ENCODE measurements around the gene CPPED1.

The CPPED1 gene

GRCh38 chr16:12780467-12780866 lies 23.2 kb downstream of the CPPED1 start:
- H3K4me2 ChIP-seq (ENCODE audit: low read length) = no peak overlapping the region
- H3K14ac ChIP-seq (ENCODE audit: low read length) = no peak overlapping the region
- H3K27me3 ChIP-seq (ENCODE audit: insufficient read depth, low read length) = no peaks in the 10 kb centered on the region
- DNase-seq = no peak
- H3K4me3 ChIP-seq (ENCODE audit: low read depth, low read length) = no peak overlapping the region
- no peak overlapping the region for H3K18ac ChIP-seq (ENCODE audit: low read length)
- no peaks in the 10 kb centered on the region for H3K79me2 ChIP-seq (ENCODE audit: control insufficient read depth, insufficient read depth, low read length, poor library complexity)
- no CpG with 5 or more reads among the region's 2 CpGs for WGBS (ENCODE audit: extremely low coverage, insufficient coverage, insufficient read length)
- no peak overlapping the region for H2BK5ac ChIP-seq (ENCODE audit: low read depth, low read length, poor library complexity)
- H4K8ac ChIP-seq (ENCODE audit: low read depth, low read length) = no peak overlapping the region
- H2BK12ac ChIP-seq (ENCODE audit: low read length) = no peak overlapping the region
- H3K4me1 ChIP-seq (ENCODE audit: control insufficient read depth in 1 of 2, insufficient read depth in 2 of 2, low read length in 2 of 2) = no peaks in the 10 kb centered on the region
- peaks cover 0 to 6% of the 10 kb centered on the region in 2 experiments for H3K36me3 ChIP-seq (ENCODE audit: control insufficient read depth in 1 of 2, insufficient read depth in 2 of 2, low read length in 2 of 2)
- no peaks in the 10 kb centered on the region for H3K9me3 ChIP-seq (ENCODE audit: insufficient read depth, low read depth, low read length)
- no peak overlapping the region for H3K4ac ChIP-seq (ENCODE audit: low read depth, low read length)
- H3K27ac ChIP-seq (ENCODE audit: low read depth, low read length) = no peak overlapping the region
- no peaks in the 10 kb centered on the region for H3K79me1 ChIP-seq (ENCODE audit: low read length)
- H4K12ac ChIP-seq (ENCODE audit: low read depth, low read length) = no peak overlapping the region
- no peak overlapping the region for H2AK5ac ChIP-seq (ENCODE audit: low read length)
- H3K9ac ChIP-seq (ENCODE audit: low read length) = no peak overlapping the region
- no peak overlapping the region for H2AFZ ChIP-seq (ENCODE audit: insufficient read depth, low read length, poor library complexity)
- no peak overlapping the region for H4K91ac ChIP-seq (ENCODE audit: low read depth, low read length)
- H3K23ac ChIP-seq (ENCODE audit: low read length) = no peak overlapping the region
- no peak overlapping the region for H2BK120ac ChIP-seq (ENCODE audit: insufficient read depth, low read length, poor library complexity)

GRCh38 chr16:12778726-12779125 lies 25.0 kb downstream of the CPPED1 start:
- Histone ChIP-seq H4K8ac (ENCODE audit: low read depth, low read length) (no peak overlapping the region), H3K23ac (ENCODE audit: low read length) (no peak overlapping the region), H3K18ac (ENCODE audit: low read length) (no peak overlapping the region), H4K12ac (ENCODE audit: low read depth, low read length) (no peak overlapping the region), H4K91ac (ENCODE audit: low read depth, low read length) (no peak overlapping the region), H3K14ac (ENCODE audit: low read length) (no peak overlapping the region), H2AFZ (ENCODE audit: insufficient read depth, low read length, poor library complexity) (no peak overlapping the region), H3K9me3 (ENCODE audit: insufficient read depth, low read depth, low read length) (no peaks in the 10 kb centered on the region), H3K4me3 (ENCODE audit: low read depth, low read length) (no peak overlapping the region), H3K27me3 (ENCODE audit: insufficient read depth, low read length) (no peaks in the 10 kb centered on the region), H3K27ac (ENCODE audit: low read depth, low read length) (no peak overlapping the region), H3K9ac (ENCODE audit: low read length) (no peak overlapping the region), H2BK5ac (ENCODE audit: low read depth, low read length, poor library complexity) (no peak overlapping the region), H3K79me1 (ENCODE audit: low read length) (no peaks in the 10 kb centered on the region), H2BK120ac (ENCODE audit: insufficient read depth, low read length, poor library complexity) (no peak overlapping the region), H3K4ac (ENCODE audit: low read depth, low read length) (no peak overlapping the region), H2AK5ac (ENCODE audit: low read length) (no peak overlapping the region), H3K4me2 (ENCODE audit: low read length) (no peak overlapping the region), H3K4me1 (ENCODE audit: control insufficient read depth in 1 of 2, insufficient read depth in 2 of 2, low read length in 2 of 2) (no peaks in the 10 kb centered on the region), H3K79me2 (ENCODE audit: control insufficient read depth, insufficient read depth, low read length, poor library complexity) (no peaks in the 10 kb centered on the region), H2BK12ac (ENCODE audit: low read length) (no peak overlapping the region), H3K36me3 (ENCODE audit: control insufficient read depth in 1 of 2, insufficient read depth in 2 of 2, low read length in 2 of 2) (peaks cover 2 to 6% of the 10 kb centered on the region in 2 experiments)
- DNase-seq = no peak
- no CpG with 5 or more reads among the region's 2 CpGs for WGBS (ENCODE audit: extremely low coverage, insufficient coverage, insufficient read length)

DNA sequence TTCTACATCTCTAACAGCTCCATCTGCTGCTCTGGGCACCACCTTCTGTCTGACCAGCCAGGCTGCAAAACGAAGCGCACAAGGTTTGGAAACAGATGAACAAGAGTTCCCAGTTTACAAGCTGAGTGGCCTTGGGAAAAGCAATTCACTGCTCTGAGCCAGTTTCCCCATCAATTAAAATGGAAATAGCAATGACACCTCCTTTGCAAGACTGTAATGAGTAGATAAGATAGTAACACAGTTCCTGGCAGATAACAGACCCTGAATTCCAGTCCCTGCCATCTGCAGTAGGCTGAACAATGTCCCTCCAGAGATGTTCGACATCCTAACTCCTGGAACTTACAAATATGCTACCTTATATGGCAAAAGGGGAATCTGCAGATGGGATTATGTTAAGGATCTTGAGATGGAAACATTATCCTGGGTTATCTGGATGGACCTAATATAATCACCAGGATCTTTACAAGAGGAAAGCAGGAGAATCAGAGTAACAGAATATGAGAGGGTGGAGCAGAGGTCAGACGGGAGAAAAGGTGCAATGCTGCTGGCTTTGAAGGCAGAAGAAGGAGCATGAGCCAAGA lies 27.9 kb downstream of the CPPED1 start:
- no peak overlapping the region for H2BK120ac ChIP-seq (ENCODE audit: insufficient read depth, low read length, poor library complexity)
- no peak overlapping the region for H4K91ac ChIP-seq (ENCODE audit: low read depth, low read length)
- no peak overlapping the region for H3K27ac ChIP-seq (ENCODE audit: low read depth, low read length)
- peaks cover 2 to 6% of the 10 kb centered on the region in 2 experiments for H3K36me3 ChIP-seq (ENCODE audit: control insufficient read depth in 1 of 2, insufficient read depth in 2 of 2, low read length in 2 of 2)
- no peak overlapping the region for H3K4ac ChIP-seq (ENCODE audit: low read depth, low read length)
- H3K9ac ChIP-seq (ENCODE audit: low read length) = no peak overlapping the region
- H2AK5ac ChIP-seq (ENCODE audit: low read length) = no peak overlapping the region
- no peak overlapping the region for H2AFZ ChIP-seq (ENCODE audit: insufficient read depth, low read length, poor library complexity)
- no peak overlapping the region for H3K18ac ChIP-seq (ENCODE audit: low read length)
- no peak overlapping the region for H2BK5ac ChIP-seq (ENCODE audit: low read depth, low read length, poor library complexity)
- no peak overlapping the region for H4K12ac ChIP-seq (ENCODE audit: low read depth, low read length)
- no peak overlapping the region for H3K4me3 ChIP-seq (ENCODE audit: low read depth, low read length)
- no CpG with 5 or more reads among the region's 4 CpGs for WGBS (ENCODE audit: extremely low coverage, insufficient coverage, insufficient read length)
- H3K9me3 ChIP-seq (ENCODE audit: insufficient read depth, low read depth, low read length) = no peaks in the 10 kb centered on the region
- no peaks in the 10 kb centered on the region for H3K79me1 ChIP-seq (ENCODE audit: low read length)
- H3K4me2 ChIP-seq (ENCODE audit: low read length) = no peak overlapping the region
- no peak overlapping the region for H4K8ac ChIP-seq (ENCODE audit: low read depth, low read length)
- H3K23ac ChIP-seq (ENCODE audit: low read length) = no peak overlapping the region
- H3K14ac ChIP-seq (ENCODE audit: low read length) = no peak overlapping the region
- H3K4me1 ChIP-seq (ENCODE audit: control insufficient read depth in 1 of 2, insufficient read depth in 2 of 2, low read length in 2 of 2) = no peaks in the 10 kb centered on the region
- no peaks in the 10 kb centered on the region for H3K27me3 ChIP-seq (ENCODE audit: insufficient read depth, low read length)
- H2BK12ac ChIP-seq (ENCODE audit: low read length) = no peak overlapping the region
- H3K79me2 ChIP-seq (ENCODE audit: control insufficient read depth, insufficient read depth, low read length, poor library complexity) = no peaks in the 10 kb centered on the region
- DNase-seq = no peak

- H3K27me3 ChIP-seq (ENCODE audit: insufficient read depth, low read length) = no peaks in the 10 kb centered on the region
- no peak overlapping the region for H3K9ac ChIP-seq (ENCODE audit: low read length)
- H3K4me3 ChIP-seq (ENCODE audit: low read depth, low read length) = no peak overlapping the region
- no peak overlapping the region for H2BK5ac ChIP-seq (ENCODE audit: low read depth, low read length, poor library complexity)
- H2BK120ac ChIP-seq (ENCODE audit: insufficient read depth, low read length, poor library complexity) = no peak overlapping the region
- no peak overlapping the region for H3K27ac ChIP-seq (ENCODE audit: low read depth, low read length)
- no peak overlapping the region for H4K12ac ChIP-seq (ENCODE audit: low read depth, low read length)
- no peak overlapping the region for H2AFZ ChIP-seq (ENCODE audit: insufficient read depth, low read length, poor library complexity)
- no peaks in the 10 kb centered on the region for H3K9me3 ChIP-seq (ENCODE audit: insufficient read depth, low read depth, low read length)
- H4K8ac ChIP-seq (ENCODE audit: low read depth, low read length) = no peak overlapping the region
- no peak overlapping the region for H3K4ac ChIP-seq (ENCODE audit: low read depth, low read length)
- no CpG with 5 or more reads among the region's 8 CpGs for WGBS (ENCODE audit: extremely low coverage, insufficient coverage, insufficient read length)
- H3K14ac ChIP-seq (ENCODE audit: low read length) = no peak overlapping the region
- H3K18ac ChIP-seq (ENCODE audit: low read length) = no peak overlapping the region
- H3K4me1 ChIP-seq (ENCODE audit: control insufficient read depth in 1 of 2, insufficient read depth in 2 of 2, low read length in 2 of 2) = no peaks in the 10 kb centered on the region
- no peak overlapping the region for H2BK12ac ChIP-seq (ENCODE audit: low read length)
- H3K4me2 ChIP-seq (ENCODE audit: low read length) = no peak overlapping the region
- no peak overlapping the region for H4K91ac ChIP-seq (ENCODE audit: low read depth, low read length)
- no peak overlapping the region for H2AK5ac ChIP-seq (ENCODE audit: low read length)
- H3K36me3 ChIP-seq (ENCODE audit: control insufficient read depth in 1 of 2, insufficient read depth in 2 of 2, low read length in 2 of 2) = peaks cover 2% of the 10 kb centered on the region in 2 experiments
- no peak overlapping the region for H3K23ac ChIP-seq (ENCODE audit: low read length)
- DNase-seq = no peak
- H3K79me2 ChIP-seq (ENCODE audit: control insufficient read depth, insufficient read depth, low read length, poor library complexity) = no peaks in the 10 kb centered on the region
- no peaks in the 10 kb centered on the region for H3K79me1 ChIP-seq (ENCODE audit: low read length)
Measured at GRCh38 chr16:12773221-12773620, 30.5 kb downstream of the CPPED1 start.

Measured in trophoblast cell (in vitro differentiated cells and primary cell).